Panc1 (cell line): ENCODE results near the gene PDCD10. TPM values are rescaled to one million over a fixed set of nuclear protein-coding genes. Genes with fewer than 3 reads are reported as not detected.

Source experiments
- ATAC-seq: fragments of 200-7000 bp; cut with Tn5 transposase; 2 replicates; pipeline ENCODE4 v1.9.1; 2020; ENCODE audit warnings: mild to moderate bottlenecking, moderate library complexity
- BruUV-seq: library from RNA; stranded (reverse); fragments of 400-500 nt; replicated peaks from 2 replicates; lab custom pipeline; 2021; lab: Mats Ljungman, UMichigan
- CTCF ChIA-PET: fragments of 300-600 bp; sonication (Branson Sonifier 250); formaldehyde crosslinking; loops from one replicate; lab custom pipeline; 2022; ENCODE audit warnings: antibody characterized with exemption; lab: Charles Lee
- POLR2A ChIA-PET: fragments of 300-600 bp; sonication (Branson Sonifier 250); formaldehyde crosslinking; loops from one replicate; lab custom pipeline; 2022; ENCODE audit warnings: antibody characterized with exemption; lab: Charles Lee
- DNase-seq: peaks from one replicate; pipeline ENCODE4 v3.0.0-alpha.2; 2010; ENCODE audit warnings: low read depth, low spot score
- H3K27ac ChIP-seq: 2 replicates; pipeline ENCODE4 v1.5.1; 2011; ENCODE audit warnings: mild to moderate bottlenecking, low read length, inconsistent platforms
- H3K27me3 ChIP-seq: fragments of 200-500 bp; sonication (Bioruptor generic); 2 replicates; pipeline ENCODE4 v1.6.0; 2014; ENCODE audit warnings: low read length, inconsistent platforms; ENCODE audit not compliant: control insufficient read depth, insufficient read depth
- H3K36me3 ChIP-seq: fragments of 200-500 bp; sonication (Bioruptor generic); 2 replicates; pipeline ENCODE4 v1.5.1; 2014; ENCODE audit warnings: inconsistent platforms, mild to moderate bottlenecking, low read length, moderate library complexity; ENCODE audit not compliant: control insufficient read depth, insufficient read depth
- H3K4me1 ChIP-seq: 2 replicates; pipeline ENCODE4 v1.5.1; 2011; ENCODE audit warnings: inconsistent platforms, mild to moderate bottlenecking, low read length, moderate library complexity; ENCODE audit not compliant: control insufficient read depth, insufficient read depth
- H3K4me3 ChIP-seq, 2 experiments: 2 replicates each; pipeline ENCODE4 v1.5.1; 2011 to 2012; ENCODE audit warnings: low read depth in 2 of 2, low read length in 2 of 2, mild to moderate bottlenecking in 2 of 2, inconsistent platforms in 1 of 2, moderate library complexity in 1 of 2
- H3K9me3 ChIP-seq: fragments of 200-500 bp; sonication (Bioruptor generic); 2 replicates; pipeline ENCODE4 v1.5.1; 2014; ENCODE audit warnings: low read depth, mild to moderate bottlenecking, inconsistent platforms, low read length, moderate library complexity; ENCODE audit not compliant: control insufficient read depth, insufficient read depth
- POLR2AphosphoS5 ChIP-seq: IDR thresholded peaks from 2 replicates; pipeline ENCODE4 v1.6.1; 2012; ENCODE audit warnings: mild to moderate bottlenecking, low read depth, low read length, moderate library complexity
- SIN3A ChIP-seq: IDR thresholded peaks from 2 replicates; pipeline ENCODE4 v1.6.1; 2012; ENCODE audit warnings: low read depth, mild to moderate bottlenecking, low read length, moderate library complexity, borderline replicate concordance; ENCODE audit not compliant: insufficient read depth
- TCF7L2 ChIP-seq: IDR thresholded peaks from 2 replicates; pipeline ENCODE4 v1.6.1; 2011; ENCODE audit warnings: mild to moderate bottlenecking, low read depth, low read length, inconsistent platforms
- in situ Hi-C: cut with HindIII; loops from 2 replicates; pipeline ENCODE4 v1.10.0; 2016; ENCODE audit warnings: low sequenced_read_pairs, low pct_unique_long_range_greater_than_20kb
- intact Hi-C: fragments of 100-400 bp; cut with micrococcal nuclease; formaldehyde crosslinking; loops from one replicate; pipeline ENCODE4 v1.10.0; 2022; ENCODE audit not compliant: unreplicated experiment
- total RNA-seq: library from RNA; stranded (reverse); gene quantifications from one replicate; pipeline ENCODE4 v1.2.1, GENCODE V29; 2021; ENCODE audit not compliant: unreplicated experiment
- TF ChIP-seq, protein P1 (sequence below), 2 experiments: IDR thresholded peaks; 2 replicates each; pipeline ENCODE4 v1.6.1; 2011 to 2012; ENCODE audit warnings: low read depth in 2 of 2, control low read depth in 1 of 2, low read length in 1 of 2, mild to moderate bottlenecking in 1 of 2, moderate library complexity in 1 of 2; ENCODE audit not compliant: insufficient read depth in 1 of 2
- TF ChIP-seq, protein P2 (sequence below): fragments of 450-650 bp; IDR thresholded peaks from 2 replicates; pipeline ENCODE4 v1.5.1; 2017; ENCODE audit warnings: mild to moderate bottlenecking

PDCD10 gene
- total RNA-seq, 1 experiment from 2014 or later = 83.5 TPM

DNA sequence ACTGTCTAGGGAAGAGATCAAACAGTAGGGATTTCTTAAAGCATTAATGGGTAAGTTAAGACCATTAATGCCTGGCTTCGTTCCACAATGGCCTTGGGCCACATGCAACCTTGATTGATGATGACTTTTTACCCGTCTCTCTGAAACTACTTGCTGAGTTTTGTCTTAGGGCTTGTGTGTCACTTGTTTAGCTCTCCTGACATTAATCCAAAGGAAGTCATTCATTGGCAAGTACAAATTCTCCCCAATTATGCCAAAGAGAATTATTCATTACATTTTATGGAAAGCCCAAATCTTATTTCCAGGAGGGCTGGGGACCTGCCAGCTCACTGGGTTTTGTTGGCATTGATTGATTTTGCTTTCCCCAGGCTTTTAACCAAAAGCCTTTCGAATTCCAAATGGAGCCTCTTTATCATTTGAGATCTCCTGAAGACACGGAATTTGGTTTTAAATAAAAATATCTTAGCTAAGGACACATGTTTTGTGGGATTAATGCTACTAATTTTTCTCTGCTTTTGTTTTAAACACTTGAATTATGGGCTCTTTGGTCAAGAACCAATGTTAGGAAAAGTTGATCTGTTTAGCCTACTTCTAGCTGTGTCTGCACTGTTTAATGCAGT is 41.5 kb upstream of the PDCD10 start:
- CTCF ChIA-PET = no interaction called here
- no TSS peak for BruUV-seq
- POLR2A ChIA-PET = no interaction called here
- Histone ChIP-seq H3K27ac (no peak overlapping the region), H3K36me3 (no peaks in the 10 kb centered on the region), H3K4me3 (no peak overlapping the region), H3K4me1 (no peaks in the 10 kb centered on the region), H3K9me3 (no peaks in the 10 kb centered on the region), H3K27me3 (no peaks in the 10 kb centered on the region)
- ATAC-seq (no peak), DNase-seq (no peak)
- in situ Hi-C loops (no loop called here), intact Hi-C loops (no loop called here)
- TF ChIP-seq, protein P1, sequence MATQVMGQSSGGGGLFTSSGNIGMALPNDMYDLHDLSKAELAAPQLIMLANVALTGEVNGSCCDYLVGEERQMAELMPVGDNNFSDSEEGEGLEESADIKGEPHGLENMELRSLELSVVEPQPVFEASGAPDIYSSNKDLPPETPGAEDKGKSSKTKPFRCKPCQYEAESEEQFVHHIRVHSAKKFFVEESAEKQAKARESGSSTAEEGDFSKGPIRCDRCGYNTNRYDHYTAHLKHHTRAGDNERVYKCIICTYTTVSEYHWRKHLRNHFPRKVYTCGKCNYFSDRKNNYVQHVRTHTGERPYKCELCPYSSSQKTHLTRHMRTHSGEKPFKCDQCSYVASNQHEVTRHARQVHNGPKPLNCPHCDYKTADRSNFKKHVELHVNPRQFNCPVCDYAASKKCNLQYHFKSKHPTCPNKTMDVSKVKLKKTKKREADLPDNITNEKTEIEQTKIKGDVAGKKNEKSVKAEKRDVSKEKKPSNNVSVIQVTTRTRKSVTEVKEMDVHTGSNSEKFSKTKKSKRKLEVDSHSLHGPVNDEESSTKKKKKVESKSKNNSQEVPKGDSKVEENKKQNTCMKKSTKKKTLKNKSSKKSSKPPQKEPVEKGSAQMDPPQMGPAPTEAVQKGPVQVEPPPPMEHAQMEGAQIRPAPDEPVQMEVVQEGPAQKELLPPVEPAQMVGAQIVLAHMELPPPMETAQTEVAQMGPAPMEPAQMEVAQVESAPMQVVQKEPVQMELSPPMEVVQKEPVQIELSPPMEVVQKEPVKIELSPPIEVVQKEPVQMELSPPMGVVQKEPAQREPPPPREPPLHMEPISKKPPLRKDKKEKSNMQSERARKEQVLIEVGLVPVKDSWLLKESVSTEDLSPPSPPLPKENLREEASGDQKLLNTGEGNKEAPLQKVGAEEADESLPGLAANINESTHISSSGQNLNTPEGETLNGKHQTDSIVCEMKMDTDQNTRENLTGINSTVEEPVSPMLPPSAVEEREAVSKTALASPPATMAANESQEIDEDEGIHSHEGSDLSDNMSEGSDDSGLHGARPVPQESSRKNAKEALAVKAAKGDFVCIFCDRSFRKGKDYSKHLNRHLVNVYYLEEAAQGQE (IDR thresholded peaks at IDR 0.05; ENCODE audit: insufficient read depth in 1 of 2, low read depth in 2 of 2, low read length in 1 of 2) = no peak
- no peak for TF ChIP-seq POLR2AphosphoS5
- TF ChIP-seq, protein P2, sequence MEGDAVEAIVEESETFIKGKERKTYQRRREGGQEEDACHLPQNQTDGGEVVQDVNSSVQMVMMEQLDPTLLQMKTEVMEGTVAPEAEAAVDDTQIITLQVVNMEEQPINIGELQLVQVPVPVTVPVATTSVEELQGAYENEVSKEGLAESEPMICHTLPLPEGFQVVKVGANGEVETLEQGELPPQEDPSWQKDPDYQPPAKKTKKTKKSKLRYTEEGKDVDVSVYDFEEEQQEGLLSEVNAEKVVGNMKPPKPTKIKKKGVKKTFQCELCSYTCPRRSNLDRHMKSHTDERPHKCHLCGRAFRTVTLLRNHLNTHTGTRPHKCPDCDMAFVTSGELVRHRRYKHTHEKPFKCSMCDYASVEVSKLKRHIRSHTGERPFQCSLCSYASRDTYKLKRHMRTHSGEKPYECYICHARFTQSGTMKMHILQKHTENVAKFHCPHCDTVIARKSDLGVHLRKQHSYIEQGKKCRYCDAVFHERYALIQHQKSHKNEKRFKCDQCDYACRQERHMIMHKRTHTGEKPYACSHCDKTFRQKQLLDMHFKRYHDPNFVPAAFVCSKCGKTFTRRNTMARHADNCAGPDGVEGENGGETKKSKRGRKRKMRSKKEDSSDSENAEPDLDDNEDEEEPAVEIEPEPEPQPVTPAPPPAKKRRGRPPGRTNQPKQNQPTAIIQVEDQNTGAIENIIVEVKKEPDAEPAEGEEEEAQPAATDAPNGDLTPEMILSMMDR = no peak
- TF ChIP-seq TCF7L2 = no peak
- no peak for TF ChIP-seq SIN3A

DNA sequence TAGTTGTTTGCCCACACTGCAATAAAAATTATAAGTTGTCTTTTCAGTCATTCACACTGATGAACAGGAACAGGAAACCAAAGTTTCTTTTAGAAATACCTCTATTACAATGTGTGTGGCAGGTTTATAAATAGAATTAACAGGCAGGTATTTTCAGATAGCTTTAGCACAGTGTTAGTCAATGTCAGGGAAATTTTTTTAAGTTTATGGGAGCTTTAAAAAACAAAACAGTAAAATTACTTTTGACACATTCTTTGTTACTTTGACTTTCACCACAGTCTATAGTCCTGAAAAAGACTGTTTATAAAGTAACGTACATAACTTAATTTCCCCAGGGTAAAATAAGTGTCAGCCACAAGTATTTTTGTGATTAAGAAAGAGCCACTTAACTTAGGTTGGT is 38.9 kb upstream of the PDCD10 start:
- POLR2A ChIA-PET = no interaction called here
- H3K36me3 ChIP-seq = no peaks in the 10 kb centered on the region
- BruUV-seq = no TSS peak
- H3K27me3 ChIP-seq = no peaks in the 10 kb centered on the region
- CTCF ChIA-PET = no interaction called here
- H3K9me3 ChIP-seq = no peaks in the 10 kb centered on the region
- intact Hi-C loops (no loop called here), in situ Hi-C loops (no loop called here)
- H3K27ac ChIP-seq = no peak overlapping the region
- H3K4me1 ChIP-seq = no peaks in the 10 kb centered on the region
- DNase-seq (no peak), ATAC-seq (no peak)
- no peak for TF ChIP-seq POLR2AphosphoS5
- TF ChIP-seq TCF7L2 = no peak
- TF ChIP-seq, protein P1 (IDR thresholded peaks at IDR 0.05; ENCODE audit: insufficient read depth in 1 of 2, low read depth in 2 of 2, low read length in 1 of 2) = no peak
- no peak for TF ChIP-seq SIN3A
- TF ChIP-seq, protein P2 = no peak
- no peak overlapping the region for H3K4me3 ChIP-seq
